ENCODE data around the gene L3HYPDH. TPM values are rescaled to one million over a fixed set of nuclear protein-coding genes. Genes with fewer than 3 reads are reported as not detected.

Gene L3HYPDH
- total RNA-seq, 1 experiment from 2014 or later = 25.1 TPM

DNA sequence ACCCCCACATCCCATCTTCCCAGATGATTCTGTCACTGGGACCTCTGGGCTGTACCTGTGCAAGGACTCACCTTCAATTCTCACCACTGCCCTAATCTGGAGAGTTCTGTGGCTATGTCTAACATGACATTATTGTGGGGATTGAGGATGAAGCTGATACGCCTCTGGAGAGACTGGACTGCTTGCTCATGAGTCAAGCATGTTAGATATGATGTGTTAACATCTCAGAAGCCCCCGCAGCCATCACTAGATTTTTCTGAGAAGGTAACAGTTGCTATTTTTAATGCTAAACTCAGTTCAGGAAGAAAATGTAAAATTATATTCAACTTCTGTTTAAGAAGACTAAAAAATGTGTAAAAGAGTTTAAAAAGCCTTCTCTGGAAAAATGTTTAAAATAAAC is 25.8 kb upstream of the L3HYPDH start:
- Histone ChIP-seq H3K27ac (ENCODE audit: low read length) (no peak overlapping the region), H3K36me3 (ENCODE audit: control insufficient read depth, insufficient read depth, low read length) (no peaks in the 10 kb centered on the region), H3K9me3 (ENCODE audit: control insufficient read depth, insufficient read depth, low read depth, low read length) (no peaks in the 10 kb centered on the region), H3K4me3 (ENCODE audit: low read depth in 2 of 2, low read length in 2 of 2) (no peak overlapping the region), H3K27me3 (ENCODE audit: control insufficient read depth, insufficient read depth, low read length) (no peaks in the 10 kb centered on the region), H3K4me1 (ENCODE audit: control insufficient read depth, insufficient read depth, low read length) (no peaks in the 10 kb centered on the region)
- intact Hi-C loops (cut with micrococcal nuclease; ENCODE audit: unreplicated experiment) = no loop called here
- ChIA-PET CTCF (no interaction called here), POLR2A (no interaction called here)
- TF ChIP-seq, protein P1, sequence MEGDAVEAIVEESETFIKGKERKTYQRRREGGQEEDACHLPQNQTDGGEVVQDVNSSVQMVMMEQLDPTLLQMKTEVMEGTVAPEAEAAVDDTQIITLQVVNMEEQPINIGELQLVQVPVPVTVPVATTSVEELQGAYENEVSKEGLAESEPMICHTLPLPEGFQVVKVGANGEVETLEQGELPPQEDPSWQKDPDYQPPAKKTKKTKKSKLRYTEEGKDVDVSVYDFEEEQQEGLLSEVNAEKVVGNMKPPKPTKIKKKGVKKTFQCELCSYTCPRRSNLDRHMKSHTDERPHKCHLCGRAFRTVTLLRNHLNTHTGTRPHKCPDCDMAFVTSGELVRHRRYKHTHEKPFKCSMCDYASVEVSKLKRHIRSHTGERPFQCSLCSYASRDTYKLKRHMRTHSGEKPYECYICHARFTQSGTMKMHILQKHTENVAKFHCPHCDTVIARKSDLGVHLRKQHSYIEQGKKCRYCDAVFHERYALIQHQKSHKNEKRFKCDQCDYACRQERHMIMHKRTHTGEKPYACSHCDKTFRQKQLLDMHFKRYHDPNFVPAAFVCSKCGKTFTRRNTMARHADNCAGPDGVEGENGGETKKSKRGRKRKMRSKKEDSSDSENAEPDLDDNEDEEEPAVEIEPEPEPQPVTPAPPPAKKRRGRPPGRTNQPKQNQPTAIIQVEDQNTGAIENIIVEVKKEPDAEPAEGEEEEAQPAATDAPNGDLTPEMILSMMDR (IDR thresholded peaks at IDR 0.05) = no peak
- TF ChIP-seq, protein P2, sequence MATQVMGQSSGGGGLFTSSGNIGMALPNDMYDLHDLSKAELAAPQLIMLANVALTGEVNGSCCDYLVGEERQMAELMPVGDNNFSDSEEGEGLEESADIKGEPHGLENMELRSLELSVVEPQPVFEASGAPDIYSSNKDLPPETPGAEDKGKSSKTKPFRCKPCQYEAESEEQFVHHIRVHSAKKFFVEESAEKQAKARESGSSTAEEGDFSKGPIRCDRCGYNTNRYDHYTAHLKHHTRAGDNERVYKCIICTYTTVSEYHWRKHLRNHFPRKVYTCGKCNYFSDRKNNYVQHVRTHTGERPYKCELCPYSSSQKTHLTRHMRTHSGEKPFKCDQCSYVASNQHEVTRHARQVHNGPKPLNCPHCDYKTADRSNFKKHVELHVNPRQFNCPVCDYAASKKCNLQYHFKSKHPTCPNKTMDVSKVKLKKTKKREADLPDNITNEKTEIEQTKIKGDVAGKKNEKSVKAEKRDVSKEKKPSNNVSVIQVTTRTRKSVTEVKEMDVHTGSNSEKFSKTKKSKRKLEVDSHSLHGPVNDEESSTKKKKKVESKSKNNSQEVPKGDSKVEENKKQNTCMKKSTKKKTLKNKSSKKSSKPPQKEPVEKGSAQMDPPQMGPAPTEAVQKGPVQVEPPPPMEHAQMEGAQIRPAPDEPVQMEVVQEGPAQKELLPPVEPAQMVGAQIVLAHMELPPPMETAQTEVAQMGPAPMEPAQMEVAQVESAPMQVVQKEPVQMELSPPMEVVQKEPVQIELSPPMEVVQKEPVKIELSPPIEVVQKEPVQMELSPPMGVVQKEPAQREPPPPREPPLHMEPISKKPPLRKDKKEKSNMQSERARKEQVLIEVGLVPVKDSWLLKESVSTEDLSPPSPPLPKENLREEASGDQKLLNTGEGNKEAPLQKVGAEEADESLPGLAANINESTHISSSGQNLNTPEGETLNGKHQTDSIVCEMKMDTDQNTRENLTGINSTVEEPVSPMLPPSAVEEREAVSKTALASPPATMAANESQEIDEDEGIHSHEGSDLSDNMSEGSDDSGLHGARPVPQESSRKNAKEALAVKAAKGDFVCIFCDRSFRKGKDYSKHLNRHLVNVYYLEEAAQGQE (IDR thresholded peaks at IDR 0.05; ENCODE audit: insufficient read depth in 1 of 2, low read depth in 2 of 2, low read length in 1 of 2) = no peak
- no peak for TF ChIP-seq SIN3A (IDR thresholded peaks at IDR 0.05; ENCODE audit: borderline replicate concordance, insufficient read depth, low read depth, low read length)
- no peak for TF ChIP-seq TCF7L2 (IDR thresholded peaks at IDR 0.05; ENCODE audit: low read depth, low read length)
- no peak for TF ChIP-seq POLR2AphosphoS5 (IDR thresholded peaks at IDR 0.05; ENCODE audit: low read depth, low read length)
- ATAC-seq = no peak
- no TSS peak for BruUV-seq (replicated peaks)
- in situ Hi-C loops (cut with HindIII; ENCODE audit: low pct_unique_long_range_greater_than_20kb, low sequenced_read_pairs) = no loop called here
- DNase-seq (ENCODE audit: low read depth, low spot score) = no peak

DNA sequence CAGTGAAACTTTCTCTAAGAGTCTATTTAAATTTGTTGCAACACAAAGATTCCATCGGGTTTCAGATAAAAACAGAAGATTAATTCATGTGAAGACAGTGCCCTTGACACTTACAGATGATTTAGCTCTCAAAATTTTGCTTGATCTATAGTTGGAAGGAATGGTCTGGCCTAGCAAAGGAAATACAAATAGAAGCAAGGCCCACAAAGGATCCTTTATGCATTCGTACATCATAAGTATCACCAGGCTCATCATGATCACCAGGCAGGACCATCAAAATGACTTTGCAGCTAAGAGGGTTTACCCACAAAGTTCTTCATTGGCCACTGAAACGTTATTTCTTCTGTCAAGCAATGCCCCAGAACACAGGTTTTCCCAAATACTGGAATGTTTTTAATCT is 24.9 kb upstream of the L3HYPDH start:
- DNase-seq (ENCODE audit: low read depth, low spot score) (no peak), ATAC-seq (no peak)
- no peak overlapping the region for H3K27ac ChIP-seq (ENCODE audit: low read length)
- H3K4me1 ChIP-seq (ENCODE audit: control insufficient read depth, insufficient read depth, low read length) = no peaks in the 10 kb centered on the region
- no TSS peak for BruUV-seq (replicated peaks)
- in situ Hi-C loops (cut with HindIII; ENCODE audit: low pct_unique_long_range_greater_than_20kb, low sequenced_read_pairs) = no loop called here
- ChIA-PET POLR2A (no interaction called here), CTCF (no interaction called here)
- H3K27me3 ChIP-seq (ENCODE audit: control insufficient read depth, insufficient read depth, low read length) = no peaks in the 10 kb centered on the region
- H3K36me3 ChIP-seq (ENCODE audit: control insufficient read depth, insufficient read depth, low read length) = peaks cover 3% of the 10 kb centered on the region; the same call in 1 of the 2 replicates
- H3K9me3 ChIP-seq (ENCODE audit: control insufficient read depth, insufficient read depth, low read depth, low read length) = no peaks in the 10 kb centered on the region
- TF ChIP-seq TCF7L2 (IDR thresholded peaks at IDR 0.05; ENCODE audit: low read depth, low read length) (no peak), POLR2AphosphoS5 (IDR thresholded peaks at IDR 0.05; ENCODE audit: low read depth, low read length) (no peak)
- no peak overlapping the region for H3K4me3 ChIP-seq (ENCODE audit: low read depth in 2 of 2, low read length in 2 of 2)
- intact Hi-C loops (cut with micrococcal nuclease; ENCODE audit: unreplicated experiment) = no loop called here

DNA sequence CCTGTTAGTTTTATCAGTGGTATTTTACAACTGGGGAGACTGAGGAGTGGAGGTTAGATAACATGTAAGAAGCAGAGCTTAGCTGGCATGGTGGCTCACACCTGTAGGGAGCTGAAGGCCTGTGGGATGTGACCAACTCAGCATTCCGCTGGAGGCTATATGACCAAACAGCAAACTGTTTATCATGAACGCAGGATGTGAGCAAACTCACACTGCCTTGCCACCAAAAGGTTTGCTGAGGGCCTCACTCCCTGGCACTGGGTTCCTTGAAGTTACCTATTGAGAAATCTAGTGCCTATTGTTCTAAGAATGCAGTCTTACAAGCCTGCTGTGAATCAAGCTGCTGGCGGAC is 23.5 kb upstream of the L3HYPDH start:
- in situ Hi-C loops (cut with HindIII; ENCODE audit: low pct_unique_long_range_greater_than_20kb, low sequenced_read_pairs) (no loop called here), intact Hi-C loops (cut with micrococcal nuclease; ENCODE audit: unreplicated experiment) (loop anchor here (2.0 kb wide), 1 partner anchor 69 kb away; the partner anchor contains the start of gene CCDC175)
- H3K4me3 ChIP-seq (ENCODE audit: low read depth in 2 of 2, low read length in 2 of 2) = no peak overlapping the region
- H3K27me3 ChIP-seq (ENCODE audit: control insufficient read depth, insufficient read depth, low read length) = no peaks in the 10 kb centered on the region
- TF ChIP-seq TCF7L2 (IDR thresholded peaks at IDR 0.05; ENCODE audit: low read depth, low read length) = no peak
- TF ChIP-seq, protein P2 (IDR thresholded peaks at IDR 0.05; ENCODE audit: insufficient read depth in 1 of 2, low read depth in 2 of 2, low read length in 1 of 2) = no peak
- no peak for TF ChIP-seq POLR2AphosphoS5 (IDR thresholded peaks at IDR 0.05; ENCODE audit: low read depth, low read length)
- no peak for TF ChIP-seq SIN3A (IDR thresholded peaks at IDR 0.05; ENCODE audit: borderline replicate concordance, insufficient read depth, low read depth, low read length)
- TF ChIP-seq, protein P1 (IDR thresholded peaks at IDR 0.05) = no peak
- H3K27ac ChIP-seq (ENCODE audit: low read length) = no peak overlapping the region
- no TSS peak for BruUV-seq (replicated peaks)
- peaks cover 9% of the 10 kb centered on the region; the same call in 1 of the 2 replicates for H3K36me3 ChIP-seq (ENCODE audit: control insufficient read depth, insufficient read depth, low read length)
- H3K4me1 ChIP-seq (ENCODE audit: control insufficient read depth, insufficient read depth, low read length) = no peaks in the 10 kb centered on the region
- DNase-seq (ENCODE audit: low read depth, low spot score) (no peak), ATAC-seq (no peak)
- CTCF ChIA-PET = interaction anchor here (0.6 to 1.4 kb wide), 4 partner anchors 69 to 491 kb away, joined by 3 to 11 read pairs (median 4); partner anchors contain the start of gene CCDC175
- POLR2A ChIA-PET = no interaction called here
- H3K9me3 ChIP-seq (ENCODE audit: control insufficient read depth, insufficient read depth, low read depth, low read length) = no peaks in the 10 kb centered on the region

Data from Panc1 (cell line).